Psoas muscle (tissue), 8 donors: Measurements from ENCODE around the gene MAN1A1. TPM values are rescaled to one million over a fixed set of nuclear protein-coding genes. Genes with fewer than 3 reads are reported as not detected.

Experiments used
- ATAC-seq, 4 donors: fragments of 200-7000 bp; cut with Tn5 transposase; one replicate each; pipeline ENCODE4 v1.9.1; 2020; ENCODE audit warnings: moderate library complexity in 3 of 4, mild to moderate bottlenecking in 2 of 4
- DNase-seq, 2 donors: peaks; one replicate each; pipeline ENCODE4 v3.0.0-alpha.2; 2020
- H3K27ac ChIP-seq: fragments of 200-600 bp; one replicate; pipeline ENCODE4 v1.8.0; 2022
- H3K27me3 ChIP-seq, 3 donors: fragments of 200-600 bp in 1 of 3; one replicate each; pipeline versions ENCODE4 v1.6.1 to v1.8.0; 2013 to 2022; ENCODE audit warnings: low read length in 2 of 3, mild to moderate bottlenecking in 2 of 3, moderate library complexity in 1 of 3; ENCODE audit not compliant: insufficient read depth in 3 of 3
- H3K36me3 ChIP-seq, 2 donors: fragments of 200-600 bp in 1 of 2; one replicate each; pipeline versions ENCODE4 v1.6.1 to v1.8.0; 2013 to 2022; ENCODE audit warnings: low read depth in 1 of 2, mild to moderate bottlenecking in 1 of 2, moderate library complexity in 1 of 2; ENCODE audit not compliant: insufficient read depth in 1 of 2
- H3K4me1 ChIP-seq: fragments of 200-600 bp; one replicate; pipeline ENCODE4 v1.8.0; 2022
- H3K4me3 ChIP-seq: fragments of 200-600 bp; one replicate; pipeline ENCODE4 v1.8.0; 2022; ENCODE audit warnings: mild to moderate bottlenecking
- H3K9me3 ChIP-seq: fragments of 200-600 bp; one replicate; pipeline ENCODE4 v1.8.0; 2022
- CTCF ChIP-seq: fragments of 200-600 bp; IDR thresholded peaks from one replicate; pipeline ENCODE4 v1.8.0; 2022; ENCODE audit warnings: antibody characterized with exemption
- WGBS, 3 donors: extraction: QIAGEN DNeasy Blood & Tissue Kit; methylation state at CpG; one replicate each; pipeline versions ENCODE4 v1.1.6 to v1.1.7; 2013; 5-methylcytosine and 5-hydroxymethylcytosine counted together
- intact Hi-C, 2 donors: fragments of 100-400 bp; cut with DNase I; formaldehyde crosslinking; loops; one replicate each; pipeline versions ENCODE4 v1.11.0 to v1.14.2; 2022
- polyA plus RNA-seq, 3 donors: library from polyadenylated mRNA; stranded (reverse); fragments of 200-250 nt; gene quantifications; one replicate each; pipeline ENCODE4 v1.2.3, GENCODE V29; 2013
- total RNA-seq, 4 donors: library from RNA; stranded (reverse); fragmentation: NEBNext Ultra II Directional in 2 of 4; extraction: Animal tissue kit (Norgen Biotek cat#: 25700) in 2 of 4; gene quantifications; one replicate each; pipeline versions ENCODE4 v1.2.1 to v1.2.4, GENCODE V29; 2021 to 2023
- donor health status: healthy with polysubstance abuse.
- donor health status: DM: no; HTN: no; CAD: no; lungs with moderate emphysema.
- donor health status: Bipolar disorder and iron deficiency.
- donor health status: healthy.
- donor health status: DM: yes; HTN: yes; CAD: no.
- donor health status: DM: no; HTN: no; CAD: no.
- donor health status: DM: no; HTN: no; CAD: no.
- donor health status: DM: yes; HTN: yes; CAD: no.

Gene MAN1A1
- total and polyA plus RNA-seq, 7 donors = 3.7 to 14.6 (median 6.2) TPM

- H3K27me3 ChIP-seq = no peaks in the 10 kb centered on the region
- TF ChIP-seq CTCF = no peak
- H3K4me3 ChIP-seq = no peak overlapping the region
- no peaks in the 10 kb centered on the region for H3K4me1 ChIP-seq
- intact Hi-C loops = no loop called here
- no peak for ATAC-seq
- no peak for DNase-seq
- 79 to 92% (median 91%) methylated on average over 4 of the region's 4 CpGs for WGBS, 3 donors
- H3K36me3 ChIP-seq = no peaks in the 10 kb centered on the region
- no peaks in the 10 kb centered on the region for H3K9me3 ChIP-seq
- no peak overlapping the region for H3K27ac ChIP-seq
Observed at GRCh38 chr6:119330520-119331113, 18.9 kb downstream of the MAN1A1 start.

- Histone ChIP-seq H3K9me3 (no peaks in the 10 kb centered on the region), H3K27ac (no peak overlapping the region), H3K4me3 (no peak overlapping the region), H3K27me3 (no peaks in the 10 kb centered on the region), H3K36me3 (no peaks in the 10 kb centered on the region), H3K4me1 (no peaks in the 10 kb centered on the region)
- ATAC-seq (no peak), DNase-seq (no peak)
- no peak for TF ChIP-seq CTCF
- intact Hi-C loops = no loop called here
Observed at GRCh38 chr6:119329794-119330180, 19.8 kb downstream of the MAN1A1 start.

- intact Hi-C loops = no loop called here
- 71 to 84% (median 76%) methylated on average over 4 of the region's 4 CpGs for WGBS, 3 donors
- Histone ChIP-seq H3K27ac (no peak overlapping the region), H3K4me3 (no peak overlapping the region), H3K4me1 (no peaks in the 10 kb centered on the region), H3K27me3 (no peaks in the 10 kb centered on the region), H3K9me3 (no peaks in the 10 kb centered on the region), H3K36me3 (no peaks in the 10 kb centered on the region)
- DNase-seq (no peak), ATAC-seq (no peak)
- TF ChIP-seq CTCF = no peak
Observed at GRCh38 chr6:119328892-119329793, 20.4 kb downstream of the MAN1A1 start.

GRCh38 chr6:119328254-119328653, 21.3 kb downstream of the MAN1A1 start:
- Histone ChIP-seq H3K9me3 (no peaks in the 10 kb centered on the region), H3K27me3 (no peaks in the 10 kb centered on the region), H3K4me3 (no peak overlapping the region), H3K27ac (no peak overlapping the region), H3K4me1 (no peaks in the 10 kb centered on the region), H3K36me3 (no peaks in the 10 kb centered on the region)
- DNase-seq (no peak), ATAC-seq (no peak)
- intact Hi-C loops = no loop called here
- TF ChIP-seq CTCF = no peak
- 91 to 99% (median 92%) methylated on average over 2 of the region's 2 CpGs for WGBS, 3 donors
